HG02798 (cell line): ENCODE results near the gene ITGA4.
A peak's percentile ranks its signal among the peaks of the same experiment; 100 is the strongest.

ENCODE experiments used
- ATAC-seq: cut with Tn5 transposase; IDR thresholded peaks from one replicate; pipeline ENCODE4 v1.9.1; 2021; ENCODE audit warnings: mild to moderate bottlenecking; ENCODE audit not compliant: unreplicated experiment, poor library complexity

The ITGA4 gene

GRCh38 chr2:181570059-181570458 is 112.9 kb downstream of the ITGA4 start:
- ATAC-seq = no peak

DNA sequence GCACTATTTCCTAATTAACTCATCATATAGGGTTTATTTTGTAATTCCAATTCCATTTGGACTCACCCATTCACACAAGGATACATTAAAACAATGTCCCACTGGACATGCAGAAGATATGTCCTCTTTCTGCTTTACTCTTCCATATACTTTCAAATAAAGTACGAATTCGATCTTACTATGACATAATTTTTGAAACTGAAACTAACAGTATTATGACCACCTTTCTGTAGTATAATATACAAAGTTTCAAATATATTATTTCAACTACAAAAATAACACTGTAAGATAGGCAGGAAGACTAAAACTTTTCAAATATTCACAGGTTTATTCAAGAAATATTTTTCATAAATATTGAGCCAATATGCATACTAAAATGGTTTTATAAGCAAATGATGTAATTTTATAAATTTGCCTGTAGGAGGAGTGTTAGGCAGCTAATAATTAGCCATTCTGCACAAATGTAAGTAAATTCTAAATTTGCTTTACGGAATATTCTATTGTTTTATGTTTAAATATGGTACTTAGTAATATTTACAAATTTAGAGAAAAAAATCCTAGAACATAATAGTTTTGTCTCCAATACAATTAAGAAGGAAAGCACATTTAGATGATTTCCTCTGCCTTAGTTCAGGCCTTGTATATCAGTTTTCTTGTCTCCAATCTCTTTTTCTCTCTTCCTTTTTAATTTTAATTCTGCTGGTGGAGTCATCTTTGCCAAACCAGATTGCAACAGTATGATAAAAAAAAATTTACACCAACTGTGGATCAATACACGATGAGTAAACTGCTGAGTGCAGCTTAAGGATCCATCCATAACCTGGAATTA is 113.9 kb downstream of the ITGA4 start:
- no peak for ATAC-seq

GRCh38 chr2:181573140-181573736 is 116.1 kb downstream of the ITGA4 start:
- ATAC-seq = no peak

- no peak for ATAC-seq
Measured at GRCh38 chr2:181574321-181574720, 117.1 kb downstream of the ITGA4 start.

DNA sequence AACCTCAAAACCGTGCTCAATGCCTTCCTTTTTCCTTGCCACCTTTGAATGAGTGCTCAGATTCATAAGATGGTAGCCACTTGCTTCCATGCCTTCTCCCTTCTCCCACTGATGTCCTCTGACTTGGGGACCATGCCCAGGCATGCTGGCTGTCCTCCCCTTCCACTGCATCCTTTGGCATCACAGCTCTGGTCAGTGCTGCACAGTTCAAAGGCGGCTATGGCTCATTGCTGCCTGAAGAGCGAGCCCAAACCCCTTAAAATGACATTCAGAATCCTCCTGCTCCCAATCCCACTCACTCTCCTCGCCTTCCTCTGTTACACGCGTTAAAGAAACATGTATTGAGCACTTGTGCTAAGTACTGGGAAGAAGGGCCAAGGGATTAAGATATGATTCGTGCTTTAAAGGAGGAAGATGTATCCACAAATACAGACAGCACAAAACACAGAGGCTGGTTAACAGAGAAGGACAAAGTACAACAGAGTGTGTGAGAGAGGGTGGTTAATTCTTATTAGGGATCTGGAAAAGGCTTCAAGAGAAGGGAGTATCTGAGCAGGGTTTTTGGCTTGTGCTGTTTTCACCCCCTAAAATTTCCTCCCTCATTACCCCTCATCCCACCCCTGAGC is 118.0 kb downstream of the ITGA4 start:
- ATAC-seq = no peak

DNA sequence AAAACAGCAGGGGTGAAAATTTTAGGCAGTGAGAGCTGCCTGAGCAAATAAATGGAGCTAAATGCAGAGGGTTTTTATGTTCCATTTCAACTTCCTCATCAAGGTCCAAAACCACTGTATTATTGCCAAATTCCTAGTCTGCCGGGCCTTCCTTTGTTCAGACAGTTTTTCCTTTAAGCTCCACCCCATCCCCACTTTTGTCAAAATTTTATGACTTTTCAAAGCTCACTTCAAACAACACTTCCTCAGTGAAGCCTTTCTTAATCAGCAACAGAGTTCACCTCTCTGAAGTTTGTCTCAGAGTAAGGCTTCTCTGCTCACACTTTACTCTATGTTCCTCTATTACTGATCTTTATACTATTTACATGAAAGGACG is 118.5 kb downstream of the ITGA4 start:
- no peak for ATAC-seq

- no peak for ATAC-seq
Measured at GRCh38 chr2:181576431-181576830, 119.2 kb downstream of the ITGA4 start.

- ATAC-seq = no peak
Measured at GRCh38 chr2:181578829-181579228, 121.6 kb downstream of the ITGA4 start.

DNA sequence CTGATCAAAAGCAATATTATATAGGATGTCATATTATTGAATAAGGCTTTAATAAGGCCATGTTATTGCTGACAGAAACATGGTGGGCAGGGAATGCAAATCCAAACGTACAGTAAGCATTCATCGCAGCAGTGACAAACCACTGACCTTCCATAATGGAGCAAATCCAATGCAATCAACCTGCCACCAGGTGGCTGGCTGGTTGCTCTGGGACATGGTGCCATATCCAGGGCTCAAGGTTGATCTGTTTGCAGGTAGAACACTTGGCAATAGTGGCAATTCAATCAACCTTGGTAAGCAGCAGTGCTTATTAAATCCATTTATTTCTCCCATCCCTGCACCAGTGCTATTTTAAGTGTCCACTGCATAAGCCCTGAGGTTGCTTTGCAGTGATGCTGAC is 124.3 kb downstream of the ITGA4 start:
- ATAC-seq = no peak

DNA sequence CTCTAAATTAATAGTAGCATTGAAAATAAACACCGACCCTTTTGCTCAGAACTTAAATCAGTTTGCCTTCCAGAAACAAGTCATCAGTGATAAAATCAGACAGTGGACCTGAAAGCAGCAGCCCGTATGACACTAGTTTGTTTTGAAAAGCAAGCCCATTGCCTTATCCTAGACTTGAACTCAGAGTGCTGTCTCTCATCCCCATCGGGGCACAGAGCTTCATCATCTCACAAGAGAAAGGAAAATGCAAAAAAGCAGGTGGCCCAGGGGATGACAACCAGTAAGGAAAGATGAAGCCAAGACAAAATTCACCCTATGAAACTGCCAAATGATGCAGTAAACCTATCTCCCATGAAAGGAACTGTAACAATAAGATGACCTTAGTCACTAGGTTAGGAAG is 128.5 kb downstream of the ITGA4 start:
- ATAC-seq = peak; percentile 21
